ENCODE results near the gene WDR12.
"Not testable (repeated sequence)": the region's sequence is repeated elsewhere in the genome, so short reads cannot be mapped to it uniquely, and the experiment has no call there.

GRCh38 chr2:202849343-202849742 is 62.1 kb downstream of the WDR12 start:
- not testable (repeated sequence) for TF ChIP-seq CTCF (IDR thresholded peaks at IDR 0.05); CBX2 (IDR thresholded peaks at IDR 0.05; ENCODE audit: borderline replicate concordance, low read depth); USF2 (IDR thresholded peaks at IDR 0.05)

Measured in A549 (cell line).